GM10266 (cell line): ENCODE data around the gene MRPL47.

Experiments
- DNase-seq: peaks from one replicate; pipeline ENCODE4 v3.0.0; 2012; ENCODE audit errors: extremely low spot score
- TF ChIP-seq, protein P1 (sequence below): IDR thresholded peaks from 2 replicates; pipeline ENCODE4 v1.5.1; 2012; ENCODE audit warnings: mild to moderate bottlenecking, low read depth; ENCODE audit not compliant: control insufficient read depth, insufficient read depth; ENCODE audit errors: missing control alignments

The MRPL47 gene

GRCh38 chr3:179551349-179552105 is 52.9 kb downstream of the MRPL47 start:
- DNase-seq = no peak
- TF ChIP-seq, protein P1, sequence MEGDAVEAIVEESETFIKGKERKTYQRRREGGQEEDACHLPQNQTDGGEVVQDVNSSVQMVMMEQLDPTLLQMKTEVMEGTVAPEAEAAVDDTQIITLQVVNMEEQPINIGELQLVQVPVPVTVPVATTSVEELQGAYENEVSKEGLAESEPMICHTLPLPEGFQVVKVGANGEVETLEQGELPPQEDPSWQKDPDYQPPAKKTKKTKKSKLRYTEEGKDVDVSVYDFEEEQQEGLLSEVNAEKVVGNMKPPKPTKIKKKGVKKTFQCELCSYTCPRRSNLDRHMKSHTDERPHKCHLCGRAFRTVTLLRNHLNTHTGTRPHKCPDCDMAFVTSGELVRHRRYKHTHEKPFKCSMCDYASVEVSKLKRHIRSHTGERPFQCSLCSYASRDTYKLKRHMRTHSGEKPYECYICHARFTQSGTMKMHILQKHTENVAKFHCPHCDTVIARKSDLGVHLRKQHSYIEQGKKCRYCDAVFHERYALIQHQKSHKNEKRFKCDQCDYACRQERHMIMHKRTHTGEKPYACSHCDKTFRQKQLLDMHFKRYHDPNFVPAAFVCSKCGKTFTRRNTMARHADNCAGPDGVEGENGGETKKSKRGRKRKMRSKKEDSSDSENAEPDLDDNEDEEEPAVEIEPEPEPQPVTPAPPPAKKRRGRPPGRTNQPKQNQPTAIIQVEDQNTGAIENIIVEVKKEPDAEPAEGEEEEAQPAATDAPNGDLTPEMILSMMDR = no peak

- no peak for DNase-seq
- TF ChIP-seq, protein P1 = no peak
Observed at GRCh38 chr3:179546814-179547241, 57.6 kb downstream of the MRPL47 start.

DNA sequence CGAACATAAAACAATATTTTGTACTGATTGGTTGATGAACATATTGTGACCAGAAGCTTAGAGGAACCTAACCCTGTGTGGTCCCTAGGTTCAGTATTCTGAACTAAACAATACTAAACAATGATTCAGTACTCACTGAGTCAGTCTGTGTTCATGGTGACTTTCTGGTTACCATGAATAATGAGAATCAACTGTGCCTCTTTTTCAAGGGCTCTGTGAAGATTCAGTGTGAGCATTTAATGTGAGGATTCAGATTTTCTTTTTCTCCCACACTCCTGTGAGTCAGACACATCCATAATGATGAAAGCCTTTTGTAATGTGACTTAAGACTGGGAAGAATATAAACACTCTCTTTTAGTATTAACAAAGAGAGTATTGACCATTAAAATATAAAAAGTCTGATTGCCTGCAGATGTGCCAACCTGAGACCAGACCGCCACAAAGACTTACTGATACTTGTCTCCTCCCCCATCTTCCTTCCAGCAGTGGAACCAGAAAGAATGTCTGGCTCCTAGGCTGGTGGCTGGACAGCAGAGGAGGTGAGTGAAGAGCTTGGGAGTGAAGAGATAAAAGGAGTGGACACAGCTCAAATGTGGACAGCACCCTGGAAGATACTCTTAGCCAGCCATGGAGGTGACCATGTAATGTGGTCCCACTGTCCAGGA is 59.3 kb downstream of the MRPL47 start:
- TF ChIP-seq, protein P1 = no peak

DNA sequence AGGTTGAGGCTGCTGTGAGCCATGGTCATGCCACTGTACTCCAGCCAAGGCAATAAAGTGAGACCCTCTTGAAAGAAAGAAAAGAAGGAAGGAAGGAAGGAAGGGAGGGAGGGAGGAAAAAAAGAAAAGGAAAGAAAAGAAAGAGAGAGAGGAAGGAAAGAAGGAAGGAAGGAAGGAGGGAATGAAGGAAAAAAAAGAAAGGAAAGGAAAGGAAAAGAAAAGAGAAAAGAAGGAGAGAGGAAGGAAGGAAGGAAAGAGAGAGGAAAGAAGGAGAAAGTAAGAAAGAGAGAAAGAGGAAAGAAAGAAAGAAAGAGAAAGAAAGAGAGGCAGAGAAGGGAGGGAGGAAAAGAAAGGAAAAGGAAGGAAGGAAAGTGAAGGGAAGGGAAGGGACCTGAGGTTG is 62.1 kb downstream of the MRPL47 start:
- TF ChIP-seq, protein P1 = no peak
- DNase-seq = no peak

More for the DNA sequence above, 59.3 kb downstream of the MRPL47 start:
- DNase-seq = no peak

DNA sequence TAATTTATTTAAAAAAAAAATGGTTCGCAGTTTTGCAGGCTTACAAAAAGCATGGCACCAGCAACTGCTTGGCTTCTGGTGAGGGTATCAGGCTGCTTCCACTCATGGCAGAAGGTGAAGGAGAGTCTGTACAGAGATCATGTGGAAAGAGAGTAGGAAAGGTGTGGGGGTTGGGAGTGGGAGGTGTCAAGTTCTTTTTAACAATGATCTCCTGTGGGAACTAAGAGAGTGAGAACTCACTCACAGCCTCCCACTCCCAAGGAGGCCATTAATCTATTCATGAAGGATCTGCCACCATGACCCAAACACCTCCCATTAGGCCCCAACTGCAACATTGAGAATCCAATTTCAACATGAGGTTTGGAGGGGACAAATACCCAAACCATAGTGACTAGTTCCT is 62.8 kb downstream of the MRPL47 start:
- TF ChIP-seq, protein P1 = no peak
- no peak for DNase-seq

GRCh38 chr3:179541094-179541493 is 63.3 kb downstream of the MRPL47 start:
- TF ChIP-seq, protein P1 = no peak
- no peak for DNase-seq
